ENCODE measurements around the gene GDPD5. TPM values are rescaled to one million over a fixed set of nuclear protein-coding genes. Genes with fewer than 3 reads are reported as not detected.

Gene GDPD5
- total and polyA plus RNA-seq, 10 of the 15 experiments (the other 5 are each of a cell fraction or from before 2014, with no cell fraction given) = 0.10 to 30.0 (median 6.7) TPM

GRCh38 chr11:75440960-75441803 lies 84.6 kb downstream of the GDPD5 start (continued):
- TF ChIP-seq MYB (IDR thresholded peaks at IDR 0.05; ENCODE audit: borderline replicate concordance, low read depth, low read length) (no peak), EGR1 (IDR thresholded peaks at IDR 0.05; ENCODE audit: borderline replicate concordance in 1 of 2, low read depth in 2 of 2, low read length in 2 of 2) (no peak), MXI1 (IDR thresholded peaks at IDR 0.05; ENCODE audit: low read depth, low read length) (no peak), BCL3 (IDR thresholded peaks at IDR 0.05; ENCODE audit: borderline replicate concordance, insufficient read depth, low read depth, low read length, poor library complexity, severe bottlenecking) (no peak)

- Histone ChIP-seq H3K36me3 (ENCODE audit: control insufficient read depth in 2 of 2, insufficient read depth in 2 of 2, low read length in 1 of 2) (no peaks in the 10 kb centered on the region; a peak in 1 of 4 replicates), H3K9me3 (replicated peaks; ENCODE audit: control insufficient read depth, insufficient read depth, low read length) (no peaks in the 10 kb centered on the region), H3K27ac (ENCODE audit: control insufficient read depth, insufficient read depth) (no peak overlapping the region), H3K4me1 (ENCODE audit: control insufficient read depth, insufficient read depth, low read length) (no peaks in the 10 kb centered on the region), H2AFZ (ENCODE audit: control insufficient read depth, low read depth, low read length) (no peak overlapping the region), H3K4me2 (ENCODE audit: control insufficient read depth, insufficient read depth) (no peak overlapping the region), H3K9ac (ENCODE audit: control insufficient read depth, insufficient read depth, low read length) (no peak overlapping the region), H3K4me3 (no peak overlapping the region), H4K20me1 (ENCODE audit: control insufficient read depth, insufficient read depth) (no peaks in the 10 kb centered on the region), H3K27me3 (replicated peaks in 1 of 2; ENCODE audit: control insufficient read depth in 2 of 2, insufficient read depth in 2 of 2, low read length in 1 of 2) (no peaks in the 10 kb centered on the region; a peak in 1 of 4 replicates), H3K79me2 (ENCODE audit: control insufficient read depth, insufficient read depth, low read length) (no peaks in the 10 kb centered on the region)
- FAIRE-seq (no peak), DNase-seq (ENCODE audit: low read depth, low spot score) (no peak), ATAC-seq (no peak)
- no TSS peak for BruUV-seq (replicated peaks)
- in situ Hi-C loops (cut with MboI) = no loop called here
- WGBS (ENCODE audit: insufficient coverage, insufficient replicate concordance, low lambda C conversion rate, missing lambda C conversion rate) = 47% methylated on average over 10 of the region's 13 CpGs
- ChIA-PET CTCF (interaction anchor here (1.1 to 9.1 kb wide), 2 partner anchors 12 to 88 kb away, joined by 3 to 288 read pairs; partner anchors contain the start of gene GDPD5), POLR2A (no interaction called here), SMC1A (ENCODE audit: uncharacterized antibody, unreplicated experiment) (no interaction called here), RAD21 (ENCODE audit: unreplicated experiment) (no interaction called here)
- TF ChIP-seq ETV6 (conservative IDR thresholded peaks at IDR 0.05 in 1 of 2, IDR thresholded peaks at IDR 0.05 in 1 of 2; ENCODE audit: borderline replicate concordance in 1 of 2, low read depth in 1 of 2) (no peak), SMARCA5 (IDR thresholded peaks at IDR 0.05) (no peak), CBX3 (IDR thresholded peaks at IDR 0.05; ENCODE audit: borderline replicate concordance, low read depth) (no peak), IRF3 (IDR thresholded peaks at IDR 0.05) (no peak), CHD2 (IDR thresholded peaks at IDR 0.05; ENCODE audit: borderline replicate concordance, low read depth, low read length) (no peak), SMAD5 (IDR thresholded peaks at IDR 0.05; ENCODE audit: low read depth) (no peak), ZSCAN29 (IDR thresholded peaks at IDR 0.05) (no peak), ZNF274 (IDR thresholded peaks at IDR 0.05; ENCODE audit: insufficient read depth, insufficient read length) (no peak), ESRRA (IDR thresholded peaks at IDR 0.05; ENCODE audit: low read length) (no peak), MLLT1 (IDR thresholded peaks at IDR 0.05) (no peak), EZH2 (IDR thresholded peaks at IDR 0.05; ENCODE audit: borderline replicate concordance, control insufficient read depth, low read depth, low read length) (no peak), MXI1 (IDR thresholded peaks at IDR 0.05; ENCODE audit: low read depth, low read length) (no peak), DPF2 (IDR thresholded peaks at IDR 0.05) (no peak), SPI1 (IDR thresholded peaks at IDR 0.05; ENCODE audit: borderline replicate concordance, insufficient read depth, low read depth, low read length) (no peak)
- intact Hi-C loops (cut with micrococcal nuclease; ENCODE audit: unreplicated experiment) = loop anchor here (10.0 kb wide), 1 partner anchor 265 kb away; no protein-coding TSS in a partner anchor
These were observed 86.1 kb downstream of the GDPD5 start for GRCh38 chr11:75439495-75440120.
